ENCODE results near the gene B3GAT3. TPM values are rescaled to one million over a fixed set of nuclear protein-coding genes. Genes with fewer than 3 reads are reported as not detected.

The B3GAT3 gene
- total and polyA plus RNA-seq, 10 of the 15 experiments (the other 5 are each of a cell fraction or from before 2014, with no cell fraction given) = 0.31 to 52.7 (median 29.8) TPM

GRCh38 chr11:62611705-62612365 lies 10.0 kb downstream of the B3GAT3 start:
- peaks cover 16% of the 10 kb centered on the region for H3K79me2 ChIP-seq (ENCODE audit: control insufficient read depth, insufficient read depth, low read length)
- peak overlapping the region; percentile 81 for H3K27ac ChIP-seq (ENCODE audit: control insufficient read depth, insufficient read depth)
- intact Hi-C loops (cut with micrococcal nuclease; ENCODE audit: unreplicated experiment) = loop anchor here (5.0 kb wide), 1 partner anchor 60 kb away; the partner anchor contains the start of genes LBHD1 and UQCC3
- H3K9me3 ChIP-seq (replicated peaks; ENCODE audit: control insufficient read depth, insufficient read depth, low read length) = no peaks in the 10 kb centered on the region
- POLR2A ChIA-PET = interaction anchor here (0.5 to 2.6 kb wide), 16 partner anchors 8 to 245 kb away, joined by 3 to 13 read pairs (median 5); partner anchors contain the start of genes B3GAT3, C11orf98, CSKMT and LBHD1
- peak overlapping the region; percentile 95 for H3K9ac ChIP-seq (ENCODE audit: control insufficient read depth, insufficient read depth, low read length)
- peak overlapping the region; percentile 85 for H2AFZ ChIP-seq (ENCODE audit: control insufficient read depth, low read depth, low read length)
- RAD21 ChIA-PET (ENCODE audit: unreplicated experiment) = interaction anchor here (0.8 to 2.1 kb wide), 9 partner anchors 10 to 242 kb away, joined by 3 to 9 read pairs (median 4); partner anchors contain the start of genes B3GAT3, C11orf98, CSKMT and MTA2
- no peaks in the 10 kb centered on the region for H4K20me1 ChIP-seq (ENCODE audit: control insufficient read depth, insufficient read depth)
- under 1% methylated on average over 34 of the region's 34 CpGs for WGBS (ENCODE audit: insufficient coverage, insufficient replicate concordance, low lambda C conversion rate, missing lambda C conversion rate)
- FAIRE-seq = no peak
- CTCF ChIA-PET = interaction anchor here (0.5 to 4.9 kb wide), 17 partner anchors 9 to 1067 kb away, joined by 3 to 41 read pairs (median 4); partner anchors contain the start of genes B3GAT3, MTA2, SLC3A2 and TUT1
- H3K36me3 ChIP-seq (ENCODE audit: control insufficient read depth in 2 of 2, insufficient read depth in 2 of 2, low read length in 1 of 2) = no peaks in the 10 kb centered on the region; a peak in 1 of 4 replicates
- no peak for DNase-seq (ENCODE audit: low read depth, low spot score)
- in situ Hi-C loops (cut with MboI) = no loop called here
- SMC1A ChIA-PET (ENCODE audit: uncharacterized antibody, unreplicated experiment) = interaction anchor here (0.7 to 2.9 kb wide), 9 partner anchors 10 to 142 kb away, joined by 3 to 19 read pairs (median 4); partner anchors contain the start of genes B3GAT3, INTS5, MTA2 and TUT1
- H3K4me2 ChIP-seq (ENCODE audit: control insufficient read depth, insufficient read depth) = peak overlapping the region; percentile 97
- H3K4me1 ChIP-seq (ENCODE audit: control insufficient read depth, insufficient read depth, low read length) = peaks cover 14% of the 10 kb centered on the region
- peak overlapping the region; percentile 94 for H3K4me3 ChIP-seq
- no TSS peak for BruUV-seq (replicated peaks)
- peak; percentile 54 for ATAC-seq
- no peaks in the 10 kb centered on the region for H3K27me3 ChIP-seq (replicated peaks in 1 of 2; ENCODE audit: control insufficient read depth in 2 of 2, insufficient read depth in 2 of 2, low read length in 1 of 2)
- TF ChIP-seq FOS (IDR thresholded peaks at IDR 0.05; ENCODE audit: borderline replicate concordance, extremely low read depth, insufficient read length) (no peak), POLR2A (IDR thresholded peaks at IDR 0.05; ENCODE audit: low read depth, low read length) (peak; percentile 12; the same call in 1 of the 2 replicates), ZBED1 (IDR thresholded peaks at IDR 0.05; ENCODE audit: borderline replicate concordance) (no peak), PAX5 (IDR thresholded peaks at IDR 0.05; ENCODE audit: borderline replicate concordance, low read depth, low read length) (no peak), E2F4 (IDR thresholded peaks at IDR 0.05; ENCODE audit: low read depth, low read length) (0 out of 2 replicates have a peak, but pooled peaks have one; percentile 16), PKNOX1 (IDR thresholded peaks at IDR 0.05) (peak; percentile 80), ZNF24 (IDR thresholded peaks at IDR 0.05) (no peak), RBBP5 (conservative IDR thresholded peaks at IDR 0.05) (no peak), SMARCA5 (IDR thresholded peaks at IDR 0.05) (peak; percentile 65; the same call in 1 of the 2 replicates), NFXL1 (IDR thresholded peaks at IDR 0.05; ENCODE audit: borderline replicate concordance) (no peak), NR2C2 (IDR thresholded peaks at IDR 0.05; ENCODE audit: borderline replicate concordance, control insufficient read depth, insufficient read length, low read depth) (no peak), POLR2AphosphoS2 (IDR thresholded peaks at IDR 0.05; ENCODE audit: low read depth, low read length) (no peak), YBX1 (IDR thresholded peaks at IDR 0.05) (no peak), EP300 (IDR thresholded peaks at IDR 0.05; ENCODE audit: borderline replicate concordance in 1 of 2, control insufficient read depth in 1 of 2, low read depth in 2 of 2, low read length in 2 of 2) (no peak), NRF1 (conservative IDR thresholded peaks at IDR 0.05; ENCODE audit: low read depth, low read length) (no peak), NR2F1 (conservative IDR thresholded peaks at IDR 0.05) (no peak), RFX5 (IDR thresholded peaks at IDR 0.05; ENCODE audit: low read depth, low read length) (no peak), MTA2 (IDR thresholded peaks at IDR 0.05; ENCODE audit: low read depth) (0 out of 2 replicates have a peak, but pooled peaks have one; percentile 39), PML (IDR thresholded peaks at IDR 0.05; ENCODE audit: low read length) (no peak), RUNX3 (IDR thresholded peaks at IDR 0.05; ENCODE audit: low read length) (peak; percentile 45; the same call in 1 of the 2 replicates), IKZF2 (IDR thresholded peaks at IDR 0.05) (peak; percentile 53 to 61), MXI1 (IDR thresholded peaks at IDR 0.05; ENCODE audit: low read depth, low read length) (no peak), PBX3 (IDR thresholded peaks at IDR 0.05; ENCODE audit: insufficient replicate concordance, low read depth, low read length) (peak; percentile 49)
